Mesothelial cell of epicardium (in vitro differentiated cells): Measurements from ENCODE around the gene LKAAEAR1. TPM values are rescaled to one million over a fixed set of nuclear protein-coding genes. Genes with fewer than 3 reads are reported as not detected.

Experiments
- DNase-seq, 2 experiments: peaks; one replicate each; pipeline ENCODE4 v3.0.0; 2021; ENCODE audit warnings: low spot score in 2 of 2; ENCODE audit not compliant: unreplicated experiment in 2 of 2
- H3K27ac Mint-ChIP-seq: 2 replicates; pipeline ENCODE4 v1.8.0; 2021; ENCODE audit warnings: mixed read lengths
- H3K27me3 Mint-ChIP-seq: 2 replicates; pipeline ENCODE4 v1.8.0; 2021; ENCODE audit warnings: low read depth, mixed read lengths
- H3K36me3 Mint-ChIP-seq: 2 replicates; pipeline ENCODE4 v1.8.0; 2021; ENCODE audit warnings: mixed read lengths
- H3K4me1 Mint-ChIP-seq: 2 replicates; pipeline ENCODE4 v1.8.0; 2021; ENCODE audit warnings: mixed read lengths
- H3K4me3 Mint-ChIP-seq: 2 replicates; pipeline ENCODE4 v1.8.0; 2021; ENCODE audit warnings: mild to moderate bottlenecking, moderate library complexity, mixed read lengths
- H3K9me3 Mint-ChIP-seq: 2 replicates; pipeline ENCODE4 v1.8.0; 2021; ENCODE audit warnings: mixed read lengths
- total RNA-seq: library from RNA; stranded (reverse); gene quantifications from 3 replicates; pipeline ENCODE4 v1.2.1, GENCODE V29; 2021
- TF ChIP-seq, protein P1 (sequence below): fragments of 200-600 bp; sonication (generic); IDR thresholded peaks from one replicate; pipeline ENCODE4 v1.5.0; 2021; ENCODE audit warnings: antibody characterized with exemption; ENCODE audit not compliant: unreplicated experiment

Gene LKAAEAR1
- total RNA-seq, 1 donor from 2014 or later = not detected

DNA sequence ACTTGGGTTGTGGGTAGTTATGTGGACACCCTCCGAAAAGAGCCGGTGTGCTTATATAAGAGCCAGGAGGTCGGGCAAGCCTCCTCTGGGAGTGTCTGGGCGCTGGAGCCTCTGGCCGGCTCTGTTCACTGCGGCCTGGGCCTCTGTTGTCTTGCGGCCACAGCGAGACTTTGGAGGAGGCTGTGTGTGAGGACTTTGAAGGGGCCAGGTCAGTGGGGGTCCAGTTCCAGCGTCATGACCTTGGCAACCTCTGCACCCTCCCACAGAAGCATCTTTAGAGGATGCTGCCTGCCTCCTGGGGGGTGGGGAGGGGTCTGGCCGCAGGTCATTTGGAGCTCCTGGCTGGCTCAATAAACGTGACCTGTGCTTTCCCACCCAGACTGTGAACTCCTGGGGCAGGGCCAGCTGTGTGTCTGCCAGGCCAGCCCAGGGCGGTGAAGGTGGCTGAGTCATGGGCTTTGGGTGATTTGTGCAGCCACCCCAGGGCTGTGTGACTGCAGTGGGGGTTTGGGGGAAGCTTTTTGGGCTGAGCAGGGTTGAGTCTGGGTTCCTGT is 20.0 kb downstream of the LKAAEAR1 start:
- Mint-ChIP-seq H3K4me1 (peaks cover 23% of the 10 kb centered on the region), H3K27ac (peak overlapping the region; percentile 68), H3K9me3 (no peaks in the 10 kb centered on the region), H3K4me3 (peak overlapping the region; percentile 81), H3K27me3 (no peaks in the 10 kb centered on the region), H3K36me3 (no peaks in the 10 kb centered on the region)
- DNase-seq = no peak
- TF ChIP-seq, protein P1, sequence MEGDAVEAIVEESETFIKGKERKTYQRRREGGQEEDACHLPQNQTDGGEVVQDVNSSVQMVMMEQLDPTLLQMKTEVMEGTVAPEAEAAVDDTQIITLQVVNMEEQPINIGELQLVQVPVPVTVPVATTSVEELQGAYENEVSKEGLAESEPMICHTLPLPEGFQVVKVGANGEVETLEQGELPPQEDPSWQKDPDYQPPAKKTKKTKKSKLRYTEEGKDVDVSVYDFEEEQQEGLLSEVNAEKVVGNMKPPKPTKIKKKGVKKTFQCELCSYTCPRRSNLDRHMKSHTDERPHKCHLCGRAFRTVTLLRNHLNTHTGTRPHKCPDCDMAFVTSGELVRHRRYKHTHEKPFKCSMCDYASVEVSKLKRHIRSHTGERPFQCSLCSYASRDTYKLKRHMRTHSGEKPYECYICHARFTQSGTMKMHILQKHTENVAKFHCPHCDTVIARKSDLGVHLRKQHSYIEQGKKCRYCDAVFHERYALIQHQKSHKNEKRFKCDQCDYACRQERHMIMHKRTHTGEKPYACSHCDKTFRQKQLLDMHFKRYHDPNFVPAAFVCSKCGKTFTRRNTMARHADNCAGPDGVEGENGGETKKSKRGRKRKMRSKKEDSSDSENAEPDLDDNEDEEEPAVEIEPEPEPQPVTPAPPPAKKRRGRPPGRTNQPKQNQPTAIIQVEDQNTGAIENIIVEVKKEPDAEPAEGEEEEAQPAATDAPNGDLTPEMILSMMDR = no peak

DNA sequence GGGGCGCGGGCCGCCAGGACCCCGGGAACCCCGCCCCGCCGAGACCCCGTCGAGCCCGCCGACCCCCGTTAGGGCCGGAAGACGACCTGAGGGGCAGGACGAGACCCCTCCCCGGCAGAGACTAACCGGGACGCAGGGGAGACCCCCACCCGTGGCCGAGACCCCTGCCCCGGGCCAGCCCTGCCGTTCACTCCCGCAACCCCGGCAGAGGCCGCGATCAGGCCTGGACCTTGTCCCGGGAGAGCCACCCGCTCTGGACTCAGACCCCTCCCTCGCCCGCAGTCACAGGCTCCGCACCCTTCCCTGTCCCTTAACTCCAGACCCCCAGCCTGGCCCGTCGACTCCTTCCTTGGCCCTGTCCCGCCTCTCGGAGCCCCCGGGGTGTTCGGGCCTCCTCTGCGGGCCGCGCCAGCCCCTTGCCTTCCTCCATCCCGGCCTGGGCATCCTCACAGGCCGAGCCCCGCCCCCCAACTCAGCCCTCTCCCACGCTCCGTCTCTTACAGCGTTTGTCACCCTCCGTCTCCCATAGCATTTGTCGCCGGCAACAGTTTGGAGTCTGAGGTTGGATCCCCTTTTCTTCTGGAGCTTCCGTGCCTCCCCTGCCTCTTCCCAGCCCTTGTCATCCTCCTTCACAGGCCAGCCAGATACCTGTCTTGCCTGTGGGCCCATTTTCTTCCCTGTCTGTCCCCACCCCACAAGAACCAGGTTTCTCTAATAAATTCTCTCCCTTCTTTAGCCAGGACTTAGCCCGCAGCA is 20.6 kb downstream of the LKAAEAR1 start:
- H3K36me3 Mint-ChIP-seq = no peaks in the 10 kb centered on the region
- peak overlapping the region; percentile 68 for H3K27ac Mint-ChIP-seq
- TF ChIP-seq, protein P1 = no peak
- no peaks in the 10 kb centered on the region for H3K9me3 Mint-ChIP-seq
- H3K4me3 Mint-ChIP-seq = peak overlapping the region; percentile 81
- DNase-seq = no peak
- H3K4me1 Mint-ChIP-seq = peaks cover 23% of the 10 kb centered on the region
- no peaks in the 10 kb centered on the region for H3K27me3 Mint-ChIP-seq

DNA sequence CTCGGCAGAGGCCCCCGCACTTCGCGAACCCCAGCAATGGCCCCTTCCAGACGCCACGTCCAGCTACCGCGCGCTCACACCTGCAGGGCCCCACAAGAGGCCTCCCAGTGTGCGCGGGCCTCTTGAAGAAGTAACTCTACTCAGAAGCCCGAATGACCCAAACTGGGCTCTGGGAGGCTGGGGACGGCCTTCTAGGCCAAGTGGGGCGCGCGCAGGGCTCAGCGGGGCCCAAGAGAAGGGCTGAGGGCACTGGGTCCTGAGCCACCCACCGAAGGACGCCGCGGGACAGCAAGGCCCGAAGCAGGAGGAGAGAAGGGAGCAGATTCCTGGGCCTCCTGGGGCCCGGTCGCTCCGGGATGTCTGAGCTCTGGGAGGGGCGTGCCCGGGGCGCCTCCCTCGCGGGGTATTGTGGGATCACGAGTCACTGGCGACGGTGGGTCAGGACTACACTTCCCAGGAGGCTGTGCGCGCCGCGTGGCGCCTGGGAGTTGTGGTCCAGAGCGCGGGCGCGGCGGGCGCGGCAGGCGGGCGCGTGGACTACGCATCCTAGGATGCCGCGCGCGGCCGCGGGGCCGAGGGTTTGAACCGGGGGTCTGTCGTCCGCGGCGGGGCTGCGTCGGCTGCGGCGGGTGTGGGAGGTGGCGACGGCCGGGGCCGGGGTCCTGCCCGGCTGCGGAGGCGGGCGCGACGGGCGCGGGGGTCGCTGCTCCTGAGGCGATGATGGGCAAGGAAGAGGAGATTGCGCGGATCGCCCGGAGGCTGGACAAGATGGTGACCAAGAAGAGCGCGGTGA is 21.4 kb downstream of the LKAAEAR1 start, which contains the start of gene TCEA2:
TCEA2 (plus strand) TSS at position 603 of the 793 bp plus-strand sequence; CDS start at position 718, 115 bp downstream.
- peak; percentile 92 to 96 for DNase-seq
- H3K9me3 Mint-ChIP-seq = no peaks in the 10 kb centered on the region
- H3K4me3 Mint-ChIP-seq = peak within 1 kb of the TSS; percentile 81
- no peaks in the 10 kb centered on the region for H3K27me3 Mint-ChIP-seq
- no peaks in the 10 kb centered on the region for H3K36me3 Mint-ChIP-seq
- TF ChIP-seq, protein P1 = no peak
- peak within 1 kb of the TSS; percentile 79 for H3K27ac Mint-ChIP-seq
- peaks cover 26% of the 10 kb centered on the region for H3K4me1 Mint-ChIP-seq

DNA sequence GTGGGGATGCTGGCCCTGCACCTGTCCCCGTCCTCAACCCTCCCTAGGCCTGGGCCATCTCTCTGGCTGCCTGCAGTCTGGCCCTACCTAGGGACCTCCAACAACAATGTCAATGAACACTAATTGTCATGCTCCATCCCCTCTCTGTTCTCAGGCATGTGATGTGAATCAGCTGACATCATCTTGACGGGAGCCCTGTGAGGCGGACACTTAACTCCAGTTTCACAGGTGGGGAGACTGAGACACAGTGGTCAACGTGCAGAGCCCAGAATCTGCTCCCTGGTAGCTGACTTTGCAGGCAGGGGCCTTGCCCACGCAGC is 22.0 kb downstream of the LKAAEAR1 start:
- peak overlapping the region; percentile 79 for H3K27ac Mint-ChIP-seq
- TF ChIP-seq, protein P1 = no peak
- no peaks in the 10 kb centered on the region for H3K9me3 Mint-ChIP-seq
- DNase-seq = no peak
- peaks cover 26% of the 10 kb centered on the region for H3K4me1 Mint-ChIP-seq
- H3K27me3 Mint-ChIP-seq = no peaks in the 10 kb centered on the region
- H3K4me3 Mint-ChIP-seq = peak overlapping the region; percentile 81
- no peaks in the 10 kb centered on the region for H3K36me3 Mint-ChIP-seq

DNA sequence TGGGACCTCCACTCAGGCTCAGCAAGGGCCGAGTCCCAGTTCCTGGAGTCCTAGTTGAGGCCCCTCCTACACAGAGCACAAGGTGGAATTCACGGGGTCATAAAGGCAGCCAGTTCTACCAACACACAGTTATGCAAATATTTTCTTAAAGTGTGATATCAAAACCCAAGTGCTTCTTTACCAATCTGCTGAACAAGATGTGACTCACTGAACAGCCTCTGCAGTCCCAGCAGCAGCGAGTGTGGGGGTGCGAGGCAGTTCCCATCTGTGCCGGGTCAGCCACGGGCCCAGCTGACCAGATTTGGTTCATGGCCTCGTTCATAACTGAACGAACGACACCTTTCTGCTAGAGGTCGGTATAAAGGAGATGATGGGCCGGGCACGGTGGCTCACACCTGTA is 25.7 kb downstream of the LKAAEAR1 start:
- no peaks in the 10 kb centered on the region for H3K9me3 Mint-ChIP-seq
- H3K27me3 Mint-ChIP-seq = peaks cover 2% of the 10 kb centered on the region
- TF ChIP-seq, protein P1 = no peak
- peaks cover 25% of the 10 kb centered on the region for H3K4me1 Mint-ChIP-seq
- no peak overlapping the region for H3K27ac Mint-ChIP-seq
- no peaks in the 10 kb centered on the region for H3K36me3 Mint-ChIP-seq
- no peak overlapping the region for H3K4me3 Mint-ChIP-seq
- DNase-seq = no peak
